WTC11 (cell line): ENCODE results near the gene FADD.

Experiments
- CTCF ChIP-seq: fragments of 200-600 bp; IDR thresholded peaks from 2 replicates; pipeline ENCODE4 v1.8.0; 2022; ENCODE audit warnings: antibody characterized with exemption
- E2F4 ChIP-seq: sonication (generic); formaldehyde crosslinking; IDR thresholded peaks from 2 replicates; pipeline ENCODE4 v1.8.1; 2022; ENCODE audit warnings: low read depth, mild to moderate bottlenecking, moderate library complexity, missing genetic modification reagents, borderline replicate concordance
- E2F5 ChIP-seq: sonication (generic); formaldehyde crosslinking; IDR thresholded peaks from 2 replicates; pipeline ENCODE4 v1.8.1; 2022; ENCODE audit warnings: mild to moderate bottlenecking, moderate library complexity, missing genetic modification reagents
- ELF4 ChIP-seq: sonication (generic); formaldehyde crosslinking; IDR thresholded peaks from 2 replicates; pipeline ENCODE4 v1.8.1; 2022; ENCODE audit warnings: low read depth, mild to moderate bottlenecking, moderate library complexity, missing genetic modification reagents
- MLX ChIP-seq: sonication (generic); formaldehyde crosslinking; IDR thresholded peaks from 2 replicates; pipeline ENCODE4 v1.8.1; 2023; ENCODE audit warnings: mild to moderate bottlenecking, missing genetic modification reagents, moderate library complexity
- NFE2L1 ChIP-seq: sonication (generic); formaldehyde crosslinking; IDR thresholded peaks from 2 replicates; pipeline ENCODE4 v1.8.1; 2023; ENCODE audit warnings: missing genetic modification reagents
- NR1H2 ChIP-seq: sonication (generic); formaldehyde crosslinking; IDR thresholded peaks from 2 replicates; pipeline ENCODE4 v1.9.0; 2021; ENCODE audit warnings: mild to moderate bottlenecking, moderate library complexity, missing genetic modification reagents
- SP1 ChIP-seq: sonication (generic); formaldehyde crosslinking; conservative IDR thresholded peaks from 2 replicates; pipeline ENCODE4 v1.8.1; 2022; ENCODE audit warnings: missing genetic modification reagents
- USF2 ChIP-seq: sonication (generic); formaldehyde crosslinking; IDR thresholded peaks from 2 replicates; pipeline ENCODE4 v1.8.1; 2023; ENCODE audit warnings: mild to moderate bottlenecking, missing genetic modification reagents, moderate library complexity
- ZNF121 ChIP-seq: sonication (generic); formaldehyde crosslinking; IDR thresholded peaks from 2 replicates; pipeline ENCODE4 v1.8.0; 2023; ENCODE audit warnings: missing genetic modification reagents
- ZNF425 ChIP-seq: fragments of 250-450 bp; sonication (Bioruptor Pico); conservative IDR thresholded peaks from 2 replicates; pipeline ENCODE4 v1.9.0; 2021; ENCODE audit warnings: mild to moderate bottlenecking
- ZNF512 ChIP-seq: sonication (generic); formaldehyde crosslinking; IDR thresholded peaks from 2 replicates; pipeline ENCODE4 v1.8.1; 2022; ENCODE audit warnings: missing genetic modification reagents, borderline replicate concordance

- no peak for TF ChIP-seq ZNF121 (CRISPR knock-in tag)
- TF ChIP-seq CTCF: no peak
- no peak for TF ChIP-seq SP1 (CRISPR knock-in tag)
- no peak for TF ChIP-seq USF2 (CRISPR knock-in tag)
- no peak for TF ChIP-seq NR1H2
- no peak for TF ChIP-seq E2F4 (CRISPR knock-in tag)
- no peak for TF ChIP-seq NFE2L1 (CRISPR knock-in tag)
- TF ChIP-seq ZNF512 (CRISPR knock-in tag): no peak
- no peak for TF ChIP-seq ZNF425 (CRISPR knock-in tag)
- TF ChIP-seq ELF4: no peak
- no peak for TF ChIP-seq E2F5 (CRISPR knock-in tag)
- TF ChIP-seq MLX (CRISPR knock-in tag): no peak
Observed at GRCh38 chr11:70184396-70184795, 18.7 kb upstream of the FADD start.
